Upper lobe of left lung (tissue), 4 donors: ENCODE data around the gene ALPK1.

Experiments
- CTCF ChIP-seq, 6 experiments: fragments of 450-650 bp in 4 of 6; fragments of 200-600 bp in 2 of 6; sonication (generic) in 2 of 6; IDR thresholded peaks; one replicate each; pipeline ENCODE4 v1.5.1; 2016 to 2019; ENCODE audit warnings: antibody characterized with exemption in 6 of 6
- POLR2A ChIP-seq, 4 donors: fragments of 450-650 bp; IDR thresholded peaks; one replicate each; pipeline ENCODE4 v1.5.1; 2016 to 2017; ENCODE audit warnings: antibody characterized with exemption in 4 of 4, mild to moderate bottlenecking in 2 of 4
- POLR2AphosphoS5 ChIP-seq, 2 donors: sonication (generic); formaldehyde crosslinking; IDR thresholded peaks; one replicate each; pipeline ENCODE4 v1.5.1; 2017; ENCODE audit warnings: antibody characterized with exemption in 2 of 2

GRCh38 chr4:112379306-112379705 is 82.1 kb downstream of the ALPK1 start:
- no peak for TF ChIP-seq POLR2AphosphoS5 (IDR thresholded peaks at IDR 0.05)
- no peak for TF ChIP-seq POLR2A (IDR thresholded peaks at IDR 0.05)
- no peak for TF ChIP-seq CTCF (IDR thresholded peaks at IDR 0.05)
